H9 (cell line): ENCODE results near the gene KCNIP1. TPM values are rescaled to one million over a fixed set of nuclear protein-coding genes. Genes with fewer than 3 reads are reported as not detected.

Experiments used
- DNase-seq: peaks from one replicate; pipeline ENCODE4 v3.0.0-alpha.2; 2017
- H2AFZ ChIP-seq: one replicate; pipeline ENCODE4 v1.6.1; 2013; ENCODE audit warnings: mild to moderate bottlenecking, low read length, control low read depth, moderate library complexity
- H2AK5ac ChIP-seq: 2 replicates; pipeline ENCODE4 v1.6.1; 2013; ENCODE audit warnings: low read length, control low read depth, mixed read lengths; ENCODE audit not compliant: insufficient read length
- H2BK120ac ChIP-seq: one replicate; pipeline ENCODE4 v1.6.1; 2013; ENCODE audit warnings: low read depth, mild to moderate bottlenecking, low read length, control low read depth, inconsistent platforms; ENCODE audit not compliant: poor library complexity, severe bottlenecking
- H2BK12ac ChIP-seq: 2 replicates; pipeline ENCODE4 v1.6.1; 2013; ENCODE audit warnings: low read length, control low read depth, mixed read lengths, low read depth; ENCODE audit not compliant: insufficient read length
- H2BK15ac ChIP-seq: 2 replicates; pipeline ENCODE4 v1.6.1; 2013; ENCODE audit warnings: low read depth, low read length, control low read depth
- H2BK20ac ChIP-seq: one replicate; pipeline ENCODE4 v1.6.1; 2013; ENCODE audit warnings: low read depth, mild to moderate bottlenecking, low read length, control low read depth, inconsistent platforms; ENCODE audit not compliant: poor library complexity, severe bottlenecking
- H2BK5ac ChIP-seq: 2 replicates; pipeline ENCODE4 v1.6.1; 2013; ENCODE audit warnings: low read length, control low read depth, mixed read lengths; ENCODE audit not compliant: insufficient read length
- H3K14ac ChIP-seq: 2 replicates; pipeline ENCODE4 v1.6.1; 2013; ENCODE audit warnings: low read length, control low read depth; ENCODE audit not compliant: insufficient read depth
- H3K18ac ChIP-seq: 2 replicates; pipeline ENCODE4 v1.6.1; 2013; ENCODE audit warnings: low read depth, mild to moderate bottlenecking, mixed read lengths, low read length, control low read depth; ENCODE audit not compliant: insufficient read length
- H3K23ac ChIP-seq: 2 replicates; pipeline ENCODE4 v1.6.1; 2013; ENCODE audit warnings: low read length, control low read depth, mixed read lengths, low read depth; ENCODE audit not compliant: insufficient read length
- H3K23me2 ChIP-seq: 2 replicates; pipeline ENCODE4 v1.6.1; 2013; ENCODE audit warnings: low read depth, mild to moderate bottlenecking, mixed read lengths, low read length, control low read depth; ENCODE audit not compliant: insufficient read length, poor library complexity, severe bottlenecking
- H3K27ac ChIP-seq: 2 replicates; pipeline ENCODE4 v1.5.1; 2013; ENCODE audit warnings: low read length, control low read depth, mixed read lengths, low read depth; ENCODE audit not compliant: insufficient read length
- H3K27me3 ChIP-seq: 2 replicates; pipeline ENCODE4 v1.6.1; 2013; ENCODE audit warnings: low read length, control low read depth, inconsistent platforms; ENCODE audit not compliant: insufficient read depth
- H3K4ac ChIP-seq: 2 replicates; pipeline ENCODE4 v1.6.1; 2013; ENCODE audit warnings: low read depth, mild to moderate bottlenecking, control low read depth, inconsistent platforms, low read length, moderate library complexity
- H3K4me1 ChIP-seq: 2 replicates; pipeline ENCODE4 v1.6.1; 2013; ENCODE audit warnings: low read length, control low read depth, inconsistent platforms; ENCODE audit not compliant: insufficient read depth
- H3K4me2 ChIP-seq: 2 replicates; pipeline ENCODE4 v1.6.1; 2013; ENCODE audit warnings: low read length, control low read depth, mixed read lengths; ENCODE audit not compliant: insufficient read length, insufficient read depth
- H3K56ac ChIP-seq: 2 replicates; pipeline ENCODE4 v1.6.1; 2013; ENCODE audit warnings: low read depth, mild to moderate bottlenecking, mixed read lengths, low read length, control low read depth; ENCODE audit not compliant: insufficient read length
- H3K79me1 ChIP-seq: 2 replicates; pipeline ENCODE4 v1.6.1; 2013; ENCODE audit warnings: low read depth, mild to moderate bottlenecking, moderate library complexity, low read length, control low read depth, inconsistent platforms; ENCODE audit not compliant: insufficient read depth, poor library complexity, severe bottlenecking
- H3K79me2 ChIP-seq: 2 replicates; pipeline ENCODE4 v1.6.1; 2013; ENCODE audit warnings: low read length, control low read depth, inconsistent platforms; ENCODE audit not compliant: insufficient read depth
- H3K9ac ChIP-seq: 2 replicates; pipeline ENCODE4 v1.6.1; 2013; ENCODE audit warnings: low read length, control low read depth, mixed read lengths; ENCODE audit not compliant: insufficient read length; ENCODE audit errors: extremely low read depth
- H3K9me3 ChIP-seq: one replicate; pipeline ENCODE4 v1.6.1; 2013; ENCODE audit warnings: low read depth, low read length, inconsistent platforms; ENCODE audit not compliant: control insufficient read depth
- H3T11ph ChIP-seq: one replicate; pipeline ENCODE4 v1.6.1; 2013; ENCODE audit warnings: mild to moderate bottlenecking, low read length, control low read depth, inconsistent platforms
- H4K20me1 ChIP-seq: one replicate; pipeline ENCODE4 v1.6.1; 2013; ENCODE audit not compliant: control insufficient read depth, insufficient read length, insufficient read depth
- H4K5ac ChIP-seq: 2 replicates; pipeline ENCODE4 v1.6.1; 2013; ENCODE audit warnings: low read depth, mild to moderate bottlenecking, mixed read lengths, low read length, control low read depth; ENCODE audit not compliant: insufficient read length
- H4K8ac ChIP-seq: replicated peaks from 2 replicates; pipeline ENCODE4 v1.6.1; 2013; ENCODE audit warnings: low read length, control low read depth, mixed read lengths, low read depth; ENCODE audit not compliant: insufficient read length
- H4K91ac ChIP-seq: 2 replicates; pipeline ENCODE4 v1.6.1; 2013; ENCODE audit warnings: low read depth, mild to moderate bottlenecking, moderate library complexity, mixed read lengths, low read length, control low read depth; ENCODE audit not compliant: insufficient read length
- H3K27ac Mint-ChIP-seq, 3 experiments: 2 replicates in 2 of 3; 3 replicates in 1 of 3; pipeline ENCODE4 v1.8.0; 2020 to 2021; ENCODE audit warnings: mixed read lengths in 3 of 3, mild to moderate bottlenecking in 1 of 3, moderate library complexity in 1 of 3
- H3K27me3 Mint-ChIP-seq: 2 replicates; pipeline ENCODE4 v1.8.0; 2021; ENCODE audit warnings: low read depth, mild to moderate bottlenecking, moderate library complexity, mixed read lengths
- H3K36me3 Mint-ChIP-seq, 3 experiments: 2 replicates in 2 of 3; 3 replicates in 1 of 3; pipeline ENCODE4 v1.8.0; 2020 to 2021; ENCODE audit warnings: low read depth in 3 of 3, mixed read lengths in 3 of 3; ENCODE audit not compliant: insufficient read depth in 1 of 3
- H3K4me1 Mint-ChIP-seq, 2 experiments: 2 replicates each; pipeline ENCODE4 v1.8.0; 2020; ENCODE audit warnings: mixed read lengths in 2 of 2
- H3K4me3 Mint-ChIP-seq, 2 experiments: 2 replicates in 1 of 2; 3 replicates in 1 of 2; pipeline ENCODE4 v1.8.0; 2020 to 2021; ENCODE audit warnings: mild to moderate bottlenecking in 2 of 2, mixed read lengths in 2 of 2, moderate library complexity in 1 of 2
- H3K9me3 Mint-ChIP-seq, 2 experiments: 2 replicates in 1 of 2; 3 replicates in 1 of 2; pipeline ENCODE4 v1.8.0; 2020; ENCODE audit warnings: mild to moderate bottlenecking in 2 of 2, mixed read lengths in 2 of 2, moderate library complexity in 1 of 2
- WGBS: extraction: QIAGEN DNeasy Blood & Tissue Kit; methylation state at CpG from one replicate; pipeline ENCODE4 v1.1.7; 2013; ENCODE audit warnings: missing lambda C conversion rate, low lambda C conversion rate, mixed read lengths; ENCODE audit not compliant: insufficient read length; ENCODE audit errors: extremely low coverage; 5-methylcytosine and 5-hydroxymethylcytosine counted together
- total RNA-seq: library from RNA; stranded (reverse); gene quantifications from 2 replicates; pipeline ENCODE4 v1.2.1, GENCODE V29; 2021
- TF ChIP-seq, protein P1 (sequence below): fragments of 200-600 bp; sonication (generic); conservative IDR thresholded peaks from 3 replicates; pipeline ENCODE4 v1.8.0; 2021; ENCODE audit warnings: antibody characterized with exemption, mild to moderate bottlenecking

The KCNIP1 gene
- total RNA-seq, 1 experiment from 2014 or later, result 0.63 TPM

DNA sequence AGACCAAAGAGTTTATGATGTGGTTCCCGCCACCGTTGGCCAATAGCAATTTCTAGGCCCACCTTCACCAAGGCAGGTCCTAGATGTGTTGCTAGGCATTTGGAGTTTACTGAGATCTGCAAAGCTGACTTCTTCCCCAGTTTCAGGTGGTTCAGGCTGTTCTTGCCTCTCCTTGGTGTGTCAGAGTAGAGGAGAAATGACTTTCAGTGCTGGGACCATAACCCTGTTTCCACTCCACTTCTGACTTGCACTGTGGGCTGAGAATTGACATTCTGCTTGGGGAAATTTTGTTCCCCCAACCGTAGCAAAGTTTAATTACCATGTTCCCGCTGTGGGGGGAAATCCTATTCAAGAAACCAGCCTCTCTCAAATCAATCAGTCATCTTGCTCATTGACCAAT, 151.7 kb downstream of the KCNIP1 start:
- H3K27me3 Mint-ChIP-seq, result peaks cover 3% of the 10 kb centered on the region; the same call in 1 of the 2 replicates

More for the DNA sequence above, 151.7 kb downstream of the KCNIP1 start:
- Histone ChIP-seq H2AFZ (no peak overlapping the region), H3K4me2 (no peak overlapping the region), H3K18ac (no peak overlapping the region), H3K27ac (no peak overlapping the region), H4K5ac (no peak overlapping the region), H3K27me3 (no peaks in the 10 kb centered on the region), H3T11ph (no peak overlapping the region), H4K8ac (no peak overlapping the region), H3K56ac (no peak overlapping the region), H3K9me3 (no peaks in the 10 kb centered on the region), H2AK5ac (no peak overlapping the region), H3K23ac (no peak overlapping the region), H4K91ac (no peak overlapping the region), H3K9ac (no peak overlapping the region), H3K4ac (no peak overlapping the region), H2BK120ac (no peak overlapping the region), H3K4me1 (no peaks in the 10 kb centered on the region), H2BK20ac (no peak overlapping the region), H2BK12ac (no peak overlapping the region), H3K79me2 (no peaks in the 10 kb centered on the region), H2BK5ac (no peak overlapping the region), H3K79me1 (no peaks in the 10 kb centered on the region), H4K20me1 (no peaks in the 10 kb centered on the region), H3K23me2 (no peaks in the 10 kb centered on the region), H2BK15ac (no peak overlapping the region), H3K14ac (no peak overlapping the region)
- no peak overlapping the region for H3K4me3 Mint-ChIP-seq
- peaks cover 9 to 14% of the 10 kb centered on the region in 2 experiments for H3K4me1 Mint-ChIP-seq
- H3K27ac Mint-ChIP-seq, result no peak overlapping the region
- no CpG with 5 or more reads among the region's 4 CpGs for WGBS
- DNase-seq, result no peak
- H3K36me3 Mint-ChIP-seq, result no peaks in the 10 kb centered on the region
- TF ChIP-seq, protein P1, sequence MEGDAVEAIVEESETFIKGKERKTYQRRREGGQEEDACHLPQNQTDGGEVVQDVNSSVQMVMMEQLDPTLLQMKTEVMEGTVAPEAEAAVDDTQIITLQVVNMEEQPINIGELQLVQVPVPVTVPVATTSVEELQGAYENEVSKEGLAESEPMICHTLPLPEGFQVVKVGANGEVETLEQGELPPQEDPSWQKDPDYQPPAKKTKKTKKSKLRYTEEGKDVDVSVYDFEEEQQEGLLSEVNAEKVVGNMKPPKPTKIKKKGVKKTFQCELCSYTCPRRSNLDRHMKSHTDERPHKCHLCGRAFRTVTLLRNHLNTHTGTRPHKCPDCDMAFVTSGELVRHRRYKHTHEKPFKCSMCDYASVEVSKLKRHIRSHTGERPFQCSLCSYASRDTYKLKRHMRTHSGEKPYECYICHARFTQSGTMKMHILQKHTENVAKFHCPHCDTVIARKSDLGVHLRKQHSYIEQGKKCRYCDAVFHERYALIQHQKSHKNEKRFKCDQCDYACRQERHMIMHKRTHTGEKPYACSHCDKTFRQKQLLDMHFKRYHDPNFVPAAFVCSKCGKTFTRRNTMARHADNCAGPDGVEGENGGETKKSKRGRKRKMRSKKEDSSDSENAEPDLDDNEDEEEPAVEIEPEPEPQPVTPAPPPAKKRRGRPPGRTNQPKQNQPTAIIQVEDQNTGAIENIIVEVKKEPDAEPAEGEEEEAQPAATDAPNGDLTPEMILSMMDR, result no peak
- peaks cover 0 to 3% of the 10 kb centered on the region in 2 experiments; a peak in 3 of 5 replicates for H3K9me3 Mint-ChIP-seq
